ENCODE results near the gene OTOR. TPM values are rescaled to one million over a fixed set of nuclear protein-coding genes. Genes with fewer than 3 reads are reported as not detected.

The OTOR gene, protein sequence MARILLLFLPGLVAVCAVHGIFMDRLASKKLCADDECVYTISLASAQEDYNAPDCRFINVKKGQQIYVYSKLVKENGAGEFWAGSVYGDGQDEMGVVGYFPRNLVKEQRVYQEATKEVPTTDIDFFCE
- not detected in 2 replicates for total RNA-seq

DNA sequence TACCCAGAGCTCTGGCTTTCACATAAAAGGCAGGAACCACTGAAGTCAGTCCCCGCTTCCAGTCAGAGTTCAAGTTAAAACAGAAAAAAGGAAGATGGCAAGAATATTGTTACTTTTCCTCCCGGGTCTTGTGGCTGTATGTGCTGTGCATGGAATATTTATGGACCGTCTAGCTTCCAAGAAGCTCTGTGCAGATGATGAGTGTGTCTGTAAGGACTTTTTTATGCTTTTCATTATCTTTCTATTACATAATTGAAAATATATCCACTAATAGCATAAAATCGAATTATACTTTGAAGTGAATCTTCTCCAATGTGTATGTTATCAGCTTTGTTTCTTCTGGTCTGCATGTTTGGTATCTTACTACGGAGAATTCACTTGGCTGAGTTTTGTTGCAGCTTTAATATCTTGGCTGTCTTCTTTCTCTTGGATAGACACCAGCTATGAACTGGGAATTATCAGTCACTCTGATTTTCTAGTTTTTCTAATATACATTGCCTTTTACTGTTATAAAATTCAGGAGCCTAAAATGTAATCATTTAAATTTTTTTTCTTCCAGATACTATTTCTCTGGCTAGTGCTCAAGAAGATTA is at the start of gene OTOR:
OTOR (plus strand) TSS at position 51 of the 593 bp plus-strand sequence; CDS start at position 95, 44 bp downstream.

DNA sequence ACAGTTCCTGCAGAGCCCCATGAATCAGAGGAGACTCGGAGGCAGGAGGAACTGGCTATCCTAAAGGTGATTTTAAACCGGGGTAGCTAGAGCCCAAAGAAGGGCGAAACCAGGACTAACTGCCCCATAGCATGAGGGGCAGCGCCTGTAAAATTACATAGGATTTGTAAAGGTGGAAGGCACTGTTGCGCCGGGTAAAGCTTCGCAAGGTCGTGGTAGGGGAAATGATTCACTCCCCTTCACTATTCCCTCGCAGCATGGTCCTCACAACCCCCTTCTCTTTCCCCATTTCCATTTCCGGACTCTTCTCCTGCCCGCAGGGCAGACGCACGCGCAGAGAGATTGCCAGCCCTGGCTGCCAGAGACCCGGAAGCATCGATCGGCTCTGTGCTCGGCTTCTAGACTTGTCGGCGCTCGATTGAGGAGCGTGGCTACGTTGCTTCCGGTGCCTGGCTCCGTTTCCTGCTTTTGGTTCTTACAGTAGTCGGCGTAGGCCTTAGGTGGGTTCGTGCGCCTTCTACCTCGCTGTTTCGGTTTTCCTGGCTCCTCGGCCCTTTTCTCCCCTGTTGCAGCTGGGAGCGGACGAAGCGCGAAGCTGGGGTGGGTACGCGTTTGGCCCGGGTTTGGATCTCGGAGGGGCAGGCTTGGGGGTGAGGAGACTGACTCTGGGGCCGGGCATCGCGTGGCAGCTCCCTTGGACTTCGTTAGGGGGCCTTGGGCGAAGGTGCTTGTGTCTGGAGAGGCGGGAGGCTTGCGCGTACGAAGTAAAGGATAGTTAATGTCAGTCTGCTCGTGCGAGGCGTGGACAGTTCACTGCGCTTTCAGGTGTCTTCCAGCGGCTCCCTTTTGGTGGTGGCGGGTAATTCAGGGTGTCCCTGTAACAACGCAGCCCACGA is 18.3 kb upstream of the OTOR start, which contains the start of gene SNRPB2:
SNRPB2 (plus strand) TSS at position 462 of the 896 bp plus-strand sequence. CDS start 1,677 bp downstream, outside the sequence.

Other genes starting within 250 kb of the OTOR start
- gene KIF16B, start 174.9 kb upstream of the OTOR start, total RNA-seq: 4.0 and 4.3 TPM in 2 replicates
- 42.1 and 47.2 TPM in 2 replicates for gene SNRPB2, start 18.3 kb upstream of the OTOR start, total RNA-seq